Natural killer cell (primary cell): ENCODE results near the gene SYTL5. TPM values are rescaled to one million over a fixed set of nuclear protein-coding genes. Genes with fewer than 3 reads are reported as not detected.

ENCODE experiments used
- ATAC-seq, 3 donors: fragments of 150-1000 bp in 2 of 3; fragments of 200-7000 bp in 1 of 3; cut with Tn5 transposase; 1 replicate in 1 of 3; 2 replicates in 2 of 3; pipeline ENCODE4 v1.10.0; 2021; ENCODE audit warnings: mild to moderate bottlenecking in 2 of 3, moderate library complexity in 2 of 3
- DNase-seq, 2 donors: peaks; one replicate each; pipeline versions ENCODE4 v3.0.0 to v3.0.0-alpha.2; 2013 to 2021; ENCODE audit warnings: mixed read lengths in 1 of 2
- H3K27ac ChIP-seq: one replicate; pipeline ENCODE4 v1.5.1; 2013; ENCODE audit warnings: mild to moderate bottlenecking, low read length
- H3K27me3 ChIP-seq: one replicate; pipeline ENCODE4 v1.6.1; 2013; ENCODE audit warnings: low read length; ENCODE audit not compliant: control insufficient read depth, insufficient read depth
- H3K36me3 ChIP-seq: one replicate; pipeline ENCODE4 v1.6.1; 2013; ENCODE audit warnings: low read length; ENCODE audit not compliant: control insufficient read depth, insufficient read depth
- H3K4me1 ChIP-seq: one replicate; pipeline ENCODE4 v1.6.1; 2013; ENCODE audit warnings: low read length; ENCODE audit not compliant: control insufficient read depth, insufficient read depth
- H3K4me3 ChIP-seq: one replicate; pipeline ENCODE4 v1.5.1; 2013; ENCODE audit warnings: low read length
- H3K9me3 ChIP-seq: one replicate; pipeline ENCODE4 v1.6.1; 2013; ENCODE audit warnings: low read length; ENCODE audit not compliant: control insufficient read depth, insufficient read depth
- H3K27ac Mint-ChIP-seq, 2 donors: one replicate each; pipeline ENCODE4 v1.8.0; 2022; ENCODE audit warnings: mild to moderate bottlenecking in 2 of 2, mixed read lengths in 2 of 2, moderate library complexity in 1 of 2
- H3K27me3 Mint-ChIP-seq, 2 donors: one replicate each; pipeline ENCODE4 v1.8.0; 2022; ENCODE audit warnings: low read depth in 2 of 2, mixed read lengths in 2 of 2
- H3K36me3 Mint-ChIP-seq: one replicate; pipeline ENCODE4 v1.8.0; 2022; ENCODE audit warnings: mixed read lengths
- H3K4me1 Mint-ChIP-seq, 2 donors: one replicate each; pipeline ENCODE4 v1.8.0; 2022; ENCODE audit warnings: mixed read lengths in 2 of 2
- H3K4me3 Mint-ChIP-seq: one replicate; pipeline ENCODE4 v1.8.0; 2022; ENCODE audit warnings: mild to moderate bottlenecking, moderate library complexity, mixed read lengths
- H3K9me3 Mint-ChIP-seq, 2 donors: one replicate each; pipeline ENCODE4 v1.8.0; 2022; ENCODE audit warnings: mixed read lengths in 2 of 2
- CTCF ChIP-seq: fragments of 200-600 bp; IDR thresholded peaks from one replicate; pipeline ENCODE4 v1.8.0; 2022; ENCODE audit warnings: antibody characterized with exemption
- WGBS: methylation state at CpG from one replicate; pipeline ENCODE4 v1.1.7; 2013; ENCODE audit warnings: missing lambda C conversion rate; ENCODE audit not compliant: insufficient coverage; 5-methylcytosine and 5-hydroxymethylcytosine counted together
- intact Hi-C: fragments of 100-400 bp; cut with micrococcal nuclease; formaldehyde crosslinking; loops from one replicate; pipeline ENCODE4 v1.14.2; 2022
- total RNA-seq, 4 donors: library from RNA; stranded (reverse); fragments of 120-200 nt in 1 of 4; gene quantifications; one replicate each; pipeline versions ENCODE4 v1.2.3 to v1.2.4, GENCODE V29; 2013 to 2022

SYTL5 gene
- total RNA-seq, 3 donors from 2014 or later (not counting 1 experiment from before 2014, with no cell fraction given), result 0.05 TPM; not detected in 2

- Mint-ChIP-seq H3K27ac (no peak overlapping the region), H3K27me3 (peaks cover 5 to 6% of the 10 kb centered on the region in 2 donors), H3K4me1 (no peaks in the 10 kb centered on the region), H3K9me3 (no peaks in the 10 kb centered on the region), H3K4me3 (no peak overlapping the region), H3K36me3 (no peaks in the 10 kb centered on the region)
- intact Hi-C loops, result no loop called here
- DNase-seq (no peak), ATAC-seq (no peak)
- Histone ChIP-seq H3K4me1 (no peaks in the 10 kb centered on the region), H3K36me3 (no peaks in the 10 kb centered on the region), H3K9me3 (no peaks in the 10 kb centered on the region), H3K4me3 (no peak overlapping the region), H3K27me3 (no peaks in the 10 kb centered on the region), H3K27ac (no peak overlapping the region)
- 75% methylated on average over 1 of the region's 1 CpG for WGBS
- no peak for TF ChIP-seq CTCF
Measured at GRCh38 chrX:38170556-38170955, 164.2 kb downstream of the SYTL5 start.

- WGBS, result 76% methylated on average over 3 of the region's 3 CpGs
- ATAC-seq, result no peak
Measured at GRCh38 chrX:38172596-38172995, 166.2 kb downstream of the SYTL5 start.

GRCh38 chrX:38175139-38175538 is 168.8 kb downstream of the SYTL5 start:
- Mint-ChIP-seq H3K4me1 (no peaks in the 10 kb centered on the region), H3K9me3 (no peaks in the 10 kb centered on the region), H3K27me3 (peaks cover 6% of the 10 kb centered on the region in 2 donors), H3K27ac (no peak overlapping the region), H3K36me3 (no peaks in the 10 kb centered on the region), H3K4me3 (no peak overlapping the region)
- no peaks in the 10 kb centered on the region for H3K27me3 ChIP-seq
- WGBS, result 50% methylated on average over 1 of the region's 3 CpGs
- H3K27ac ChIP-seq, result no peak overlapping the region
- H3K9me3 ChIP-seq, result no peaks in the 10 kb centered on the region
- no peaks in the 10 kb centered on the region for H3K4me1 ChIP-seq
- no peak overlapping the region for H3K4me3 ChIP-seq
- H3K36me3 ChIP-seq, result no peaks in the 10 kb centered on the region
- DNase-seq (peak in 1 of 2 donors; percentile 10), ATAC-seq (no peak)
- intact Hi-C loops, result no loop called here
- TF ChIP-seq CTCF, result no peak

More at GRCh38 chrX:38172596-38172995, 166.2 kb downstream of the SYTL5 start:
- H3K27me3 ChIP-seq, result no peaks in the 10 kb centered on the region
- no peaks in the 10 kb centered on the region for H3K36me3 Mint-ChIP-seq
- intact Hi-C loops, result no loop called here
- no peak for DNase-seq
- H3K4me1 Mint-ChIP-seq, result no peaks in the 10 kb centered on the region
- no peak overlapping the region for H3K4me3 ChIP-seq
- H3K4me1 ChIP-seq, result no peaks in the 10 kb centered on the region
- peaks cover 6% of the 10 kb centered on the region in 2 donors for H3K27me3 Mint-ChIP-seq
- no peak overlapping the region for H3K27ac ChIP-seq
- no peak overlapping the region for H3K4me3 Mint-ChIP-seq
- no peak for TF ChIP-seq CTCF
- no peaks in the 10 kb centered on the region for H3K36me3 ChIP-seq
- no peaks in the 10 kb centered on the region for H3K9me3 ChIP-seq
- no peak overlapping the region for H3K27ac Mint-ChIP-seq
- H3K9me3 Mint-ChIP-seq, result no peaks in the 10 kb centered on the region

DNA sequence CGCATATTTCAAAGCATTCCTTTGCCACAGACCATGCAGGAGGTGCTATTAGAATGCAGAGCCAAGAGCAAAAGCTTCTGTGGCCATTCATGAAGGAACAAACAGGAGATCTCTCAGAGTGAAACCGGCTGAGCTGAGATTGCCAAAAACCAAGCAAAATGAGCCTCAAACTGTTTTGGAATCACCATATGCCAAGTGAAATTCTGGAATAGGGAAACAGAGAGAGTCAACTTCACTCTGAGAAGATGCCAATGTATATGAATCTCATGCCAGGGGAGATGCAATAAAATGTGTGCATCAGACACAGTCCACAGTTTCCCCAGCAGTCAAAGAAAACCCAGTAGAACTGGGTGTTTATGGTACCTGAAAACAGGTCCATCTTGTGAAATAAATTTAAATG is 172.0 kb downstream of the SYTL5 start:
- no peak for DNase-seq
- H3K4me1 Mint-ChIP-seq, result no peaks in the 10 kb centered on the region
- peaks cover 10 to 33% of the 10 kb centered on the region in 2 donors for H3K27me3 Mint-ChIP-seq
- H3K4me3 Mint-ChIP-seq, result no peak overlapping the region
- H3K4me1 ChIP-seq, result no peaks in the 10 kb centered on the region
- TF ChIP-seq CTCF, result no peak
- H3K36me3 ChIP-seq, result no peaks in the 10 kb centered on the region
- H3K9me3 ChIP-seq, result no peaks in the 10 kb centered on the region
- H3K27ac Mint-ChIP-seq, result no peak overlapping the region
- H3K9me3 Mint-ChIP-seq, result no peaks in the 10 kb centered on the region
- WGBS, result 78% methylated on average over 2 of the region's 2 CpGs
- H3K36me3 Mint-ChIP-seq, result no peaks in the 10 kb centered on the region
- H3K27me3 ChIP-seq, result no peaks in the 10 kb centered on the region
- intact Hi-C loops, result no loop called here
- ATAC-seq, result no peak
- H3K27ac ChIP-seq, result no peak overlapping the region
- H3K4me3 ChIP-seq, result no peak overlapping the region
